ENCODE results near the gene LRCH3.
"Not testable (repeated sequence)": the region's sequence is repeated elsewhere in the genome, so short reads cannot be mapped to it uniquely, and the experiment has no call there.

Gene LRCH3

DNA sequence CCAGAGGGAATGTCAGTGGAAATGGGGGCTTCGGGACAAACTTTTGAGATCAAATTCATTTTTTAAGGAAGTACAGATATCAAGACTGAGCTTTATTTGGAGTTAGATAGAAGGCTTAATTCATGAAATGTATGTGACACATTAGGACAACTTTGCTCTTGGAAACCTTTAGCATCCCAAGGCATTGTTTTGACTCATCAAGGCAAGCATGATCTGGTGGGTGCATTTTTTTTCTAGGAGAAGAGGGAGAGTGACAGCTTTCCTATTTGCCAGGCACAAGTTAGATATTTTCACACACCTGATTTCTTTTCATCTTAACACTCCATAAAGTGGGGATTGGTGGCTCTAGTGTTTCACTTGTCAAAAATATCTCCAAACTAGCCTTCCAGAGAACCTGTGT, 97.5 kb downstream of the LRCH3 start:
- no peak for DNase-seq

DNA sequence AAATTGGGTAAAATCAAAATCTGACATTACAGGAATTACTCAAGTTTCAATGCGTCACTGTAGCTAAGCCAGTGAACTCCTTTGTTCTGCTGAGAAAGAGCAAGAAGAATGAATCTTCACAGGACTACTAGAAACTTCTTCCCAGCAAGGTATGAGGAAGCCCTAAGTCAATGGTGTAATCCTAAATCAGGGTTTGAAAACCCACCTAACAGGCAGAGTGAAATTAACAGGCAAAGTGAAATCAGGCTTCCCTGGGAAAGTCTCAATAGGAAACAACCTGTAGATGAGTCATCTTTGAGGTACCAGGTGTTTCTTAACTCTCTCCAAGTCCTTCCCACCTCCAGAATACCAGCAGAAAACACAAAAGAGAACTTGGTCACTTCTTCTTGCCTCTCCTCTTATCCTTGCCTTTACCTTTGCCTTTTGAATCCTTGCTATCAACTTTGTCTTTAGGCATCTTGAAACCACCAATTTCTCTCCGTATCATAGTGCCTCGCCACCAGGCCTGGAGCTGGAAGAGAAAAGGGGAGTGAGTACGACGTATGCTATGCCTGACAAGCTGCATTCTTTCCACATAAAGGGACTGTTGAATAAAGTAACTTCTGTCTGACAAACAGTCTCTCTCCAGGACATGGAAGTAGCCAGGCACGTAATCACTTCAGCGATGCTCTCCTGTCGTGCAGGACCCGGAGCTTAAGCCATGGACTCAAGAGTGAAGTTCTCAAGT, 98.3 kb downstream of the LRCH3 start:
- no peak for DNase-seq

DNA sequence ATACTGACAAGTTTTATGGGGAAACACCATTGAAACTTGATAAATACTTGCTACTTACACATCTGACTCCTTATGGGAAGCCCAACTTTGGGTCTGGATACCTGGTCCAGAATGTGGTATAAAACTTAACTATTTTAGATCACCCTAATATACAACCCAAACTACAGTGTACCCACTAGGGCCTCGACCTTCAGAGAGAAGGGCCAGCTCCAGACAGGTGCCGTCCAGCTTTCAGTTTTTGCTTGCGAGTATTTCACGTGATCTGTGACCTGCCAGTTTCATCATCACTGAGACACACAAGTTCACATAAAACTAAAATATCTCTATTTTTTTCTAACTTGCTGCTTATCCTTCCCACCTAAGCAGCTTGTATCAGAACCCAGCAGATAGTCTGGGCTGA, 99.6 kb downstream of the LRCH3 start:
- no peak for DNase-seq

DNA sequence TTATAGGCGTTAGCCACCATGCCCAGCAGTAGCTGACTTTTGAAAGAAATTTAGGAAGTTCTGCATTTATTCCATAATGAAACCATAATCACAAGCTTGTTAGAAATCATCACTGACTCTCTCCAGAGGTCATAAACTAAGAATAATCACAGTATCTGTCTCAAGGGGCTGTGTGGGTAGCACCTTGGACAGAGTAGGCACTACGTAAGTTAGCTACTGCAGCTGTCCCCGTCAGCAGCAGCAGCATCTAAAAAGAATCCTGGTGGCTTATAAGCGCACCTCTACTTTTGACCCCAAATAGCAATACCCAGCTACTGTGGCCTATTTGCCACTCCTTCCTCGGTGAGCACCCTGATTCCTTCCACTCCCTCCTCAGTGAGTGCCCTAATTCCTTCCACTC, 101.1 kb downstream of the LRCH3 start:
- DNase-seq = no peak

DNA sequence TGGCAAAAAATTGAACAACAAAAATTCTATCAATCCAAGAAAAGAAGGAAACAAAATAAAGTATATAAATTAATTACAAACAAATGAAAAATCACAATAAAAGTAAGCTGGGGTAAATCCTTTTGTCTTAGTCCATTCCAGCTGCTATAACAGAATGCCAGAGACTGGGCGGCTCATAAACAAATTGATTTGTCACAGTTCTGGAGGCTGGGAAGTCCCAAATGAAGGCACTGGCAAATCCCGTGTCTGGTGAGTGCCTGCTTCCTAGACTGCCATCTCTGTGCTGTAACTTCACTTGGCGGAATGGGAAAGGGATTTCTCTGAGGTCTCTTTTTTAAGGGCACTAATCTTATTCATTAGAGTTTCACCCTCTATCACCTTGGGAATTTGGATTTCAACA, 105.4 kb downstream of the LRCH3 start:
- no peak for DNase-seq

DNA sequence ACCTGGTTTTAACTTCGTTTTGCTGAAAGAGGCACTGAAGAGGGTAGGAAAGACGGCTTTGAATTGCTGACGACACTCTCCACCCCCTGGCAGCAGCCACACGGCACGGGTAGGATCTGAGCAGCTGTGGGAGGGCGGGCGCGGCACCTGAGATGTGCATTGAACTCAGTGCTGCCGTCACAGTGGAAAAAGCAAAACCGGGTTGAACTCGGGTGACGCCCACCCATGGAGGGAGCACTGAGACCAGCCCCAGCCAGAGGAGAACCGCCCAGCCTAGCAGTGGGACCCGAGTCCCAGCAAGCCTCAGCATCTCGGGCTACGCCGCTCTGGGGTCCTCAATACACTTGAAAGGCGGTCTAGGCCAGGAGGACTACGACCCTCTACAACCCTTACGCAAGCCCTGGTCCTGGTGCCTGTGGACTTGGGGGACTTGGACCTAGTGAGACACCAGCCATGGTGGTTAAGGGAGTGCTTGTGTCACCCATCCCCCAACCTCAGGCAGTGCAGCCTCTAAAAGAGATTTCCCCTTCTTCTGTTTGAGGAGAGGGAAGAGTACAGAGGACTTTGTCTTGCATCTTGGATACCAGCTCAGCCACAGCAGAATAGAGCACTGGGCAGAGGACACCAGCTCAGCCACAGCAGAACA, 108.9 kb downstream of the LRCH3 start:
- DNase-seq = no peak

DNA sequence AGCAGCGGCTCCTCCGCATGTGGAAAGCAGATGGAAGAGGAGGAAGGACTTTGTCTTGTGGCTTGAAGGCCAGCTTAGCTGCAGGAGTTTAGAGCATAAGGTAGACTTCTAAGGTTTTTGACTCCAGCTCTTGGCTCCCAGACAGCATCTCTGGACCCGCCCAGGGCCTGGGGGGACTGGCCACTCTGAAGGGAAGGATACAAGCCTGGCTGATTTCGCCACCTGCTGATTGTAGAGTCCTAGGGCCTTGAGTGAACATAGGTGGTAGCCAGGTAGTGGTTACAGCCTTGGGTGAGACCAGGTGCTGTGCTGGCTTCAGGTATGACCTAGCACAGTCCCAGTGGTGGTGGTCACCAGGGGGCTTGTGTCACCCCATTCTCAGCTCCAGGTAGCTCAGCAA, 110.6 kb downstream of the LRCH3 start:
- no peak for DNase-seq

DNA sequence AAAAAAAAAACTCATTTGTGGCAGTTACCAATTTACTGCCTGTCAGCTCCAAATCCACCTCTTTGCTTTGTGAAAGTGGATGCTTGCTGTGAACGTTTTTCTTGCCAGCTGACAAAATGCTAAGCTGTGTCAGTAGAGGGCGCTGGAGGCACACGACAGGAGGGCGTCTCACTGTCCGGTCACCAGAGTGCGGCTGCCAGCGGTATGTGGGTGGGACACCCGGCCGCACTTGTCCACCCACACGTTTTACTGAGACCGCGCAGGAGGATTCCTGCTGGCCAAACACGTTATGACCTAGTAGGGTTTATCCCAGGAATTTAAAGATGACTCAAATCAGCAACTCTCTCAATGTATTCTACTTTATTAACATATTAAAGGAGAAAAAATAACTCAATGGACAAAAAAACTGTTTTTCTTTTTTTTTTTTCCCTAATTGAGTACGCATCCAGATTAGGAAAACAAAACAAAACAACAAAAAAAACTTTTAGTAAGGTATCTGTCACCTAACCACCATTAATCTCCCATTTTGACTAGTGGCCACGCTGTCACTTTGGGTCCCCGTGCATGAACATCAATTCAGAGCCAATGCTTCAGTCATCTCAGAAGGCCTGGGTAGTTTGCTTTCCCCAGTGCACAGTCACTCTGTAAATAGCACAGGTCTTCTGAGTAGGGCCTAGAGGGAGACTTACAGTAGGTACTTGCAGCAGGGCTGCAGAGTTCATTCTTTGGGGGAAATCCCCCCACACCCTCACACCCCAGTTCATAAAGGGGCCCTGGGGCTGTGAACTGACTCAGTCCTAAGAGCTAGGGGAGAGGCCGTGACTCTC, 115.2 kb downstream of the LRCH3 start:
- peak; percentile 76 for DNase-seq

DNA sequence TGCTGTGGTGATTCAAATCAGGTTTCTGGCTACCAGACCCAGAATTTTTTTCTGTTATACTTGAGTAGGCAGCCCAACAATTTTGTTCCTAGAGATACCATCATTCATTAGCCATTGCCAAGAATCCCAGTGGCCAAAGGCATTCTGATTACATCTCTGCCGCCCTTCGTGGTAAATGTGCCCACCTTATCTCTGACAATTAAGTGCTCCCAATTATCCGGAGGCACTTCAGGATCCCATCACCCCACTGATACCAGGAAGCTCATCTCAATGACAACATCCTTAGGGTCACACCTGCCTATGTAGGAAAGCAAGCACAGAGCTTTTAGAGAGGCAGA, 115.8 kb downstream of the LRCH3 start:
- no peak for DNase-seq

DNA sequence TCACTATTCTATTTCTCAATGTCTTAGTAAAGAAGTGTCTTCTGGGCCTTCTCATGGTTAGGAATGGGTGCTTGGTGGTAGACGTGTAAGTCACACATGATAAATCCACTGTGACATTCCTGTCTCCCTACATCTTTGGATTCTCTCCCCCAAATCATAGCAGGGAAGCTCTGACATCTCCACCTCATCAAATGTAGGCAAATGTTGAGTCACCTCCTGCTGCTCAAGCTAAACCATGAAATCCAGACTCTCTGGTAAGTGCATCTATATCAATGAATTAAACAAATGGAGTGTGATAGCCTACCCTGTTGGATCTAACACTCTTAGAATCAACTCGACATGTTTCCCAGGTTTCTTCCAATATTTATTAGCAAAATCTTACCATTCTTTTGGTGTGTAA, 116.1 kb downstream of the LRCH3 start:
- no peak for DNase-seq

DNA sequence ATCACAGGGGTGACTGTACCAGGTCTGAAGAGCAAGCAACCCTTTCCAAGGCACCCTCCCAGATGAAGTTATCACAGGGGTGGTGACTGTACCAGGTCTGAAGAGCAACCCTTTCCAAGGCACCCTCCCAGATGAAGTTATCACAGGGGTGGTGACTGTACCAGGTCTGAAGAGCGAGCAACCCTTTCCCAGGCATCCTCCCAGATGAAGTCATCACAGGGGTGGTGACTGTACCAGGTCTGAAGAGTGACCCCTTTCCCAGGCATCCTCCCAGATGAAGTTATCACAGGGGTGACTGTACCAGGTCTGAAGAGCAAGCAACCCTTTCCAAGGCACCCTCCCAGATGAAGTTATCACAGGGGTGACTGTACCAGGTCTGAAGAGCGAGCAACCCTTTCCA, 117.5 kb downstream of the LRCH3 start:
- DNase-seq = not testable (repeated sequence)

DNA sequence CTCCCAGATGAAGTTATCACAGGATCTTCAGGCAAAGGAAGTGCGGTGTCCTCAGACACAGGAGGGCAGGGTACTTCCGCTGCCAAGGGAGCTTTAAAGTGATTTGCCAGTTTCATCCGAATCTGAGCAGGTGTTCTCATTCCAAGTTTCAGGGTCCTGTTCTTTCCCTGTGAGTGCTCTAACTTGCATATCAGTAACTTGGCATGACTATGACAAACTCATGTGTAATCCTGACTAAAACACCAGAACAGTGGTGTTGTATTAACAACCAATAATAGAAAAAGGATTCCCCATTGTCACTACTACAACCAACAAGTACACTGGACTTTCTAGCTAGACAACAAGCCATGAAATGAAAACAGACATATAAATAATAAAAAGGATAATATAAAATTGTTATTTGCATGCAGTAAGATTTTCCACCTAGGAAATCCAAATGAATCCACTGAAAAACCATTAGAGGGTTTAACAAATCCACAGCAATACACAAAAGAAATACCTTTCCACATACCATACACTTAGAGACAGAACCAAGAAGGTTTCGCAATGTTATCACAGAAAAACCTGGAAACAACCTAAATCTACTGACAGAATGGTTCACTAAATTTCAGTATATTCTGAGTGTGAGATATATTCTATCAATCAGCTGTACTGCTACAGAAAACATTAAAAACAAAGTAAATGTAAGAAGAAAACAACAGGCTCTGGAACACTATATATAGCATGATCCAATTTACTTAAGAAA, 118.1 kb downstream of the LRCH3 start:
- DNase-seq = no peak

DNA sequence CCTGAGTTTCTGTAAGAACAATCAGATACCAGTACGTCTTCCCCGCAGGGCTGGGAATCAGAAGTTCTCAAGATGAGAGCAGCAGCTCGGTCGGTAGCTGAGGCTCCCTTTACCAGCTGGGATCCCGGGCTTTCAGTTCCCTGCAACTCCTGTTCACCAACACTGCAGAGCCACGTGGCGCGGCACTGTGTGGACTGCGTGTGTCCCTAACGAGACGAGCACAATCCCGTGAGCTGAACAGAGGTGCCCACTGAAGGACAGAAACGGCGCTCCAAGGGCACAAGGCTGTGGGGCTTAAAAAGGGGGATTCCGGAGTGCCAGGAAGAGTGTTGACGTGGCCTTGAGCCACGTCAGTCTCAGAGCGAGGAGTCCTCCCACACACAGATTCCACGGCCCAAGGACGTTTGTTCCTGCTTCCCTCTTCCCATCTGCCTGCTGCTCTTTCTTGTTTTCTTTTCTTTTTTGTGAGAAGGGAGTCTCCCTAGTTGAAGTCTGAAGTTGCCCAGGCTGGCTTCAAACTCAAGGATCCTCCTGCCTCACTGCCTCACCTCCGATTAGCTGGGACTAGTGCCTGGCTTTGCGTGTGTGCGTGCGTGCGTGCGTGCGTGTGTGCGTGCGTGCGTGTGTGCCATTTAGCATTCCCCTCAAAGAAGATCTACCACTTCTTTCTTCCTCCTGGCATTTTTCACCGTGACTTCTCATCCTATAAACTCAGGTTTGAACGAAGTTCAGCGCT, 121.9 kb downstream of the LRCH3 start:
- DNase-seq = no peak

DNA sequence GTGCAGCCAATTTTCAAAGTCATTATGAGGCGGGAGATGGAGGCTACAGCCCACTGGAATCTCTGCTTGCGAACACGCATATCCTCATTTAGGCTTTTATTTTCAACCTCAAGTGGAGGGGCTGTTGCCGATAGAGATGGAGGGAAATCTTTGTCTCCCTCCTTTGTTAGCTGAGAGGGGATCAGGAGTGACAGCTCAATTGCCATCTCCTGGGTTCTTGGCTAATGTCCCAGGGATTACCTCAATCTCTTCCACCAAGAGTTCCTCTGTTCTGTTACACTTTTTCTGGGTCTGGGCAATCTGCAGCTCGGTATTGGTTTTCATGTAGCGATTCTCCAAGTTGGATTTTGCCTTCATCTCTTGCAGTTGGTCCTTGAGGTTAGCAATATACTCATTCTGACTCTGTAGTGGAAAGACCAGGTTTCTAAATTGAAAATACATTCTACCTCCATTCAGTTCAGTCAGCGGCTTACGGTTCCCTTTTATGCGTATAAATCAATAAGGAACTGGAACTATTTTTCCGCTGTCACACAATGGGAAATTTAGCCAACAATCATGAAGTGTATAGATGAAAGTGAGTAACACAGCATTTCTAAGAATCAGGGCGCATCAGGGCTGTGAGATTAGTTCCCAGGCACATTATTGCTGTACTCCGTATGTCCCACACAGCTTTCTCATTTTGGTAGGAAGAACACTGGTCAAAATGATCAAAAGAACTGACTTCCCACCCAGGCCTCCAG, 122.8 kb downstream of the LRCH3 start:
- DNase-seq = no peak

DNA sequence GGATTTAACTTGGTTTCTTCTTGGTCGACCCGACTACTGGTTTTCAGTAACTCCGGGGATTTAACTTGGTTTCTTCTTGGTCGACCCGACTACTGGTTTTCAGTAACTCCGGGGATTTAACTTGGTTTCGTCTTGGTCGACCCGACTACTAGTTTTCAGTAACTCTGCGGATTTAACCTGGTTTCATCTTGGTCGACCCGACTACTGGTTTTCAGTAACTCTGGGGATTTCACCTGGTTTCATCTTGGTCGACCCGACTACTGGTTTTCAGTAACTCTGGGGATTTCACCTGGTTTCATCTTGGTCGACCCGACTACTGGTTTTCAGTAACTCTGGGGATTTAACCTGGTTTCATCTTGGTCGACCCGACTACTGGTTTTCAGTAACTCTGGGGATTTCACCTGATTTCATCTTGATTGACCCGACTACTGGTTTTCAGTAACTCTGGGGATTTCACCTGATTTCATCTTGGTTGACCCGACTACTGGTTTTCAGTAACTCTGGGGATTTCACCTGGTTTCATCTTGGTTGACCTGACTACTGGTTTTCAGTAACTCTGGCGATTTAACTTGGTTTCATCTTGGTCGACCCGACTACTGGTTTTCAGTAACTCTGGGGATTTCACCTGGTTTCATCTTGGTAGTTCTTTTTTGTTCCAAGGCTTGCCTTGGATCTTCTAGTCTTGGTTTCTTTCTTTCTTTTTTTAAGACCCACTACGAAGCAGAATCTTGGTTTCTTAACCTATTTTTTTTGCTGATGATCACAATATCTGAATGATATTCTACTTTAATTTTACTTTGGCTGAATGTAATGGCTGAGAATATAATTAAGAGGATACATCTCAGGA, 130.6 kb downstream of the LRCH3 start:
- not testable (repeated sequence) for DNase-seq

DNA sequence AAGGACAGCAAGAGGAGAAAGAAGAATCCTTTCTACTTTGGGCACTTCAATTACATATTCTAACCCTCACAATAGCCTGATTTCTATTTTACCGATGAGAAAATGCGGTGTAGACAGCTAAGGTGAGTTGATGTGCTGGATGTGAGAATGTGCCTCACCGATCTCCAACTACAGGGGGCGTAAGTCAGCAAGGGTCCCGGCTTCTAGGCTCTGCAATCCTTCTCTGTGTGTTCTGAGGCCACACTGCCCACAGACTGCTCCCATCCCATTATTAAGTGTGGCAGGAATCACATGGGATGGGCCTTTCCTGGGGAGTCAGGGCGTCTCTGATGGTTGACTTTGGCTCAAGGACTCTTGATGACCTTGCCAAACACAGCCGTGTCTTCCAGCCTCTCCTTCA, 135.4 kb downstream of the LRCH3 start:
- no peak for DNase-seq

DNA sequence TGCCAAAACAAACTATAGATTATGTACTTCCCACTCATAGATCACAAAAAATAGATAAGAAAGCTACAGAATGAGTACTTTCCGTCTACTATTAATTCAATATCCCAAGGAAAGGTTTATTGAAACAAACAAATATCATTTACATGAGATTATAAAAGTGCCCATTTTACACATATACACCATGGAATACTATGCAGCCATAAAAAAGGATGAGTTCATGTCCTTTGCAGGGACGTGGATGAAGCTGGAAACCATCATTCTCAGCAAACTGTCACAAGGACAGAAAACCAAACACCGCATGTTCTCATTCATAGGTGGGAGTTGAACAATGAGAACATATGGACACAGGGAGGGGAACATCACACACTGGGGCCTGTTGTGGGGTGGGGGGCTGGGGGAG, 136.5 kb downstream of the LRCH3 start:
- not testable (repeated sequence) for DNase-seq

DNA sequence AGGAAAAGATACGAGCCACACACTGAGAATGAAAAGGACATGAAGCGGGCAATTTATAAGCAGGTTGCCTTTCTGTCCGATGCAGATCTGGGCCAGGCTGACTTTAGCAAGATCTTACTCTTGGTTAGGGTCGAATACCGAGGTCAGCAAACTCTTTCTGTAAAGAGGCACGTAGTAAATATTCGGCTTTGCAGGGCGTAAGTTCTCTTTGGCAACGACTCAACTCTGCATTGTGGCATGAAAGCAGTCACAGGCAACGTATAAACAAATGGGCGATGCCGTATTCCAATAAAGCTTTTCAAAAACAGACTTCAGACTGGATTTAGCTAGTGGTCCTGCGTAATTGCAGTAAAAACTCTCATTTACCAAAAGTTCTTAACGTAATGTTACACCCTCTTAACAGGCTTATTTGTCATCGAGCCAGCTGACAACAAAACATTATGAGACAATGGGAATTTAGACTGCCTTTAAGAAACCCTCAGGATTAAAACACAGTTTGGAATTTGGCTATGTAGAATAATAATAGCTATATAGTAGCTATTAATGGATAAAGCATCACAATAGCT, 145.8 kb downstream of the LRCH3 start:
- DNase-seq = no peak
